Measurements from ENCODE around the gene ANKRD55. TPM values are rescaled to one million over a fixed set of nuclear protein-coding genes. Genes with fewer than 3 reads are reported as not detected.

ANKRD55 gene
- total RNA-seq, 4 donors from 2014 or later, result not detected

GRCh38 chr5:56175488-56175887 lies 57.6 kb downstream of the ANKRD55 start:
- peak in 1 of 2 donors; percentile 41 for DNase-seq (ENCODE audit: low spot score in 2 of 2)
- no peak for TF ChIP-seq POLR2A (IDR thresholded peaks at IDR 0.05)
- TF ChIP-seq EP300 (IDR thresholded peaks at IDR 0.05), result no peak
- peaks cover 0 to 51% (median 17%) of the 10 kb centered on the region in 4 donors for H3K4me1 ChIP-seq
- peak overlapping the region in 2 of 4 donors; percentile 6 to 51 for H3K27ac ChIP-seq
- WGBS, 2 donors, result 12 to 21% methylated on average over 3 of the region's 3 CpGs
- no peak overlapping the region for H3K4me3 ChIP-seq
- no peaks in the 10 kb centered on the region for H3K36me3 ChIP-seq
- H3K9me3 ChIP-seq, result no peaks in the 10 kb centered on the region
- no peaks in the 10 kb centered on the region for H3K27me3 ChIP-seq

GRCh38 chr5:56175021-56175420 lies 58.1 kb downstream of the ANKRD55 start:
- Histone ChIP-seq H3K27ac (peak overlapping the region in 2 of 4 donors; percentile 6 to 19), H3K4me1 (peaks cover 0 to 54% (median 17%) of the 10 kb centered on the region in 4 donors), H3K4me3 (no peak overlapping the region)

GRCh38 chr5:56172241-56172640 lies 60.9 kb downstream of the ANKRD55 start:
- 20 to 22% methylated on average over 1 of the region's 1 CpG for WGBS, 2 donors
- no peak overlapping the region for H3K4me3 ChIP-seq
- no peaks in the 10 kb centered on the region for H3K9me3 ChIP-seq
- peaks cover 0 to 56% (median 17%) of the 10 kb centered on the region in 4 donors for H3K4me1 ChIP-seq
- no peak for DNase-seq (ENCODE audit: low spot score in 2 of 2)
- no peaks in the 10 kb centered on the region for H3K36me3 ChIP-seq
- peak overlapping the region in 1 of 4 donors; percentile 64 for H3K27ac ChIP-seq
- no peak for TF ChIP-seq POLR2A (IDR thresholded peaks at IDR 0.05)
- peak in 1 of 2 donors; percentile 67 for TF ChIP-seq EP300 (IDR thresholded peaks at IDR 0.05)
- TF ChIP-seq CTCF (IDR thresholded peaks at IDR 0.05), result no peak
- H3K27me3 ChIP-seq, result no peaks in the 10 kb centered on the region

More at GRCh38 chr5:56175021-56175420, 58.1 kb downstream of the ANKRD55 start:
- no peak for DNase-seq (ENCODE audit: low spot score in 2 of 2)
- no peaks in the 10 kb centered on the region for H3K9me3 ChIP-seq
- TF ChIP-seq CTCF (IDR thresholded peaks at IDR 0.05) (no peak), POLR2A (IDR thresholded peaks at IDR 0.05) (no peak), EP300 (IDR thresholded peaks at IDR 0.05) (no peak)
- H3K27me3 ChIP-seq, result no peaks in the 10 kb centered on the region
- no peaks in the 10 kb centered on the region for H3K36me3 ChIP-seq

- DNase-seq (ENCODE audit: low spot score in 2 of 2), result peak in 1 of 2 donors; percentile 21
- WGBS, 2 donors, result 56 to 80% methylated on average over 4 of the region's 4 CpGs
Measured at GRCh38 chr5:56170557-56170956, 62.6 kb downstream of the ANKRD55 start.

GRCh38 chr5:56169949-56170348 lies 63.2 kb downstream of the ANKRD55 start:
- no peaks in the 10 kb centered on the region for H3K36me3 ChIP-seq
- H3K27me3 ChIP-seq, result no peaks in the 10 kb centered on the region
- DNase-seq (ENCODE audit: low spot score in 2 of 2), result no peak
- no peak overlapping the region for H3K27ac ChIP-seq
- TF ChIP-seq EP300 (IDR thresholded peaks at IDR 0.05) (no peak), CTCF (IDR thresholded peaks at IDR 0.05) (no peak), POLR2A (IDR thresholded peaks at IDR 0.05) (no peak)
- H3K9me3 ChIP-seq, result no peaks in the 10 kb centered on the region
- peaks cover 0 to 40% (median 10%) of the 10 kb centered on the region in 4 donors for H3K4me1 ChIP-seq
- H3K4me3 ChIP-seq, result no peak overlapping the region

More at GRCh38 chr5:56170557-56170956, 62.6 kb downstream of the ANKRD55 start:
- Histone ChIP-seq H3K36me3 (no peaks in the 10 kb centered on the region), H3K27me3 (no peaks in the 10 kb centered on the region), H3K4me3 (no peak overlapping the region), H3K9me3 (no peaks in the 10 kb centered on the region), H3K27ac (peak overlapping the region in 1 of 4 donors; percentile 33), H3K4me1 (peaks cover 0 to 40% (median 11%) of the 10 kb centered on the region in 4 donors)
- TF ChIP-seq CTCF (IDR thresholded peaks at IDR 0.05) (no peak), POLR2A (IDR thresholded peaks at IDR 0.05) (no peak), EP300 (IDR thresholded peaks at IDR 0.05) (no peak)

- no peak for DNase-seq (ENCODE audit: low spot score in 2 of 2)
- 42 to 54% methylated on average over 2 of the region's 2 CpGs for WGBS, 2 donors
- H3K4me3 ChIP-seq, result no peak overlapping the region
- H3K36me3 ChIP-seq, result no peaks in the 10 kb centered on the region
- no peaks in the 10 kb centered on the region for H3K27me3 ChIP-seq
- peaks cover 0 to 45% (median 14%) of the 10 kb centered on the region in 4 donors for H3K4me1 ChIP-seq
- TF ChIP-seq CTCF (IDR thresholded peaks at IDR 0.05), result no peak
- TF ChIP-seq POLR2A (IDR thresholded peaks at IDR 0.05), result no peak
- TF ChIP-seq EP300 (IDR thresholded peaks at IDR 0.05), result no peak
- no peak overlapping the region for H3K27ac ChIP-seq
- H3K9me3 ChIP-seq, result no peaks in the 10 kb centered on the region
Measured at GRCh38 chr5:56169281-56169680, 63.8 kb downstream of the ANKRD55 start.

All from tibial nerve (tissue), 4 donors.